BE2C (cell line): Measurements from ENCODE around the gene NEK8.

ENCODE experiments used
- DNase-seq: peaks from one replicate; pipeline ENCODE4 v3.0.0-alpha.2; 2020
- H3K27me3 ChIP-seq: fragments of 250-450 bp; sonication (Bioruptor Pico); 2 replicates; pipeline ENCODE4 v1.5.1; 2020; ENCODE audit warnings: mild to moderate bottlenecking
- H3K36me3 ChIP-seq: fragments of 250-450 bp; sonication (Bioruptor Pico); 2 replicates; pipeline ENCODE4 v1.5.1; 2020; ENCODE audit warnings: mild to moderate bottlenecking
- H3K4me1 ChIP-seq: fragments of 250-450 bp; sonication (Bioruptor Pico); 2 replicates; pipeline ENCODE4 v1.5.1; 2020
- H3K4me3 ChIP-seq: 2 replicates; pipeline ENCODE4 v1.5.1; 2011; ENCODE audit warnings: low read depth, low read length
- H3K9me3 ChIP-seq: fragments of 250-450 bp; sonication (Bioruptor Pico); 2 replicates; pipeline ENCODE4 v1.5.1; 2020
- TF ChIP-seq, protein P1 (sequence below): IDR thresholded peaks from 2 replicates; pipeline ENCODE4 v1.5.1; 2012; ENCODE audit warnings: mild to moderate bottlenecking, low read depth, low read length

NEK8 gene

DNA sequence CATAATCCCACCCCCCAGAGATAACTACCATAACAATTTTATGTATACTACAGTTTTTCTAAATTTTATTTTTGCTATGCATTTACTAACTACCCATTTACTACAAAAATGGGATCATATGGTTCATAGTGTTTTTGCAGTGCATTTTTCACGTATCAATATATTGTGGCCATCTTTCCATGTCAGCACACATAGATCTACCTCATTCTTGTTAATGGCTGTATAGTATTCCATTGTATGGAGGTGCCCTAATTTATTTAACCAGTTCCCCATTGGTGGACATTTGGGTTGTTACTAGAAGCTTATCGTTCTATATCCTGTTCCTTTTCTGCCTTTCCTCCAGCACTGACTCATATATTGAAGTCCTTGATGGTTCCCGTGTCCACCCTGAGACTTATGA lies 39.6 kb upstream of the NEK8 start:
- H3K36me3 ChIP-seq = peaks cover 52% of the 10 kb centered on the region
- peaks cover 8% of the 10 kb centered on the region for H3K4me1 ChIP-seq
- DNase-seq = no peak
- TF ChIP-seq, protein P1, sequence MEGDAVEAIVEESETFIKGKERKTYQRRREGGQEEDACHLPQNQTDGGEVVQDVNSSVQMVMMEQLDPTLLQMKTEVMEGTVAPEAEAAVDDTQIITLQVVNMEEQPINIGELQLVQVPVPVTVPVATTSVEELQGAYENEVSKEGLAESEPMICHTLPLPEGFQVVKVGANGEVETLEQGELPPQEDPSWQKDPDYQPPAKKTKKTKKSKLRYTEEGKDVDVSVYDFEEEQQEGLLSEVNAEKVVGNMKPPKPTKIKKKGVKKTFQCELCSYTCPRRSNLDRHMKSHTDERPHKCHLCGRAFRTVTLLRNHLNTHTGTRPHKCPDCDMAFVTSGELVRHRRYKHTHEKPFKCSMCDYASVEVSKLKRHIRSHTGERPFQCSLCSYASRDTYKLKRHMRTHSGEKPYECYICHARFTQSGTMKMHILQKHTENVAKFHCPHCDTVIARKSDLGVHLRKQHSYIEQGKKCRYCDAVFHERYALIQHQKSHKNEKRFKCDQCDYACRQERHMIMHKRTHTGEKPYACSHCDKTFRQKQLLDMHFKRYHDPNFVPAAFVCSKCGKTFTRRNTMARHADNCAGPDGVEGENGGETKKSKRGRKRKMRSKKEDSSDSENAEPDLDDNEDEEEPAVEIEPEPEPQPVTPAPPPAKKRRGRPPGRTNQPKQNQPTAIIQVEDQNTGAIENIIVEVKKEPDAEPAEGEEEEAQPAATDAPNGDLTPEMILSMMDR = no peak
- H3K9me3 ChIP-seq = no peaks in the 10 kb centered on the region
- no peak overlapping the region for H3K4me3 ChIP-seq
- no peaks in the 10 kb centered on the region for H3K27me3 ChIP-seq

DNA sequence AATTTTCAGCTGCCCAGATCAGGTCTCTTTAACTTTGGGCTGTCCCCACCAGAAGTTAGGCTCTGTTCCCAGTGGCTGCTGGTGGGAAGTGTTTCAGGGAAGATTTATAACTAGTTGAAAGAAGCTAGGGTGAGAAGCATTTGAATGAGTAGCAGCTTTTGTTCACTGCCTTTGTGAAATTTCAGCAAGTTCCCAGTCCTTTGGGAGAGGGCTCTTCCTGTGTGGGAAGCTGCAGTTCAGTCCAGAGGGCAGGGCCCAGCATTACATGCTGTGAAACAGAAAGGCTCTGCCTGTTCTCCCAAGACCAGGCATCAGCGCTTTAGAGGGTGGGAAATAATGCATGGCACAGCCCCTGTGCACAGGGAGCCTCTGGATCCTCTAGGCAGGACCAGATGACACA lies 34.7 kb upstream of the NEK8 start:
- no peak overlapping the region for H3K4me3 ChIP-seq
- DNase-seq = no peak
- H3K36me3 ChIP-seq = peaks cover 46% of the 10 kb centered on the region
- TF ChIP-seq, protein P1 = no peak
- no peaks in the 10 kb centered on the region for H3K4me1 ChIP-seq
- no peaks in the 10 kb centered on the region for H3K27me3 ChIP-seq
- H3K9me3 ChIP-seq = no peaks in the 10 kb centered on the region

DNA sequence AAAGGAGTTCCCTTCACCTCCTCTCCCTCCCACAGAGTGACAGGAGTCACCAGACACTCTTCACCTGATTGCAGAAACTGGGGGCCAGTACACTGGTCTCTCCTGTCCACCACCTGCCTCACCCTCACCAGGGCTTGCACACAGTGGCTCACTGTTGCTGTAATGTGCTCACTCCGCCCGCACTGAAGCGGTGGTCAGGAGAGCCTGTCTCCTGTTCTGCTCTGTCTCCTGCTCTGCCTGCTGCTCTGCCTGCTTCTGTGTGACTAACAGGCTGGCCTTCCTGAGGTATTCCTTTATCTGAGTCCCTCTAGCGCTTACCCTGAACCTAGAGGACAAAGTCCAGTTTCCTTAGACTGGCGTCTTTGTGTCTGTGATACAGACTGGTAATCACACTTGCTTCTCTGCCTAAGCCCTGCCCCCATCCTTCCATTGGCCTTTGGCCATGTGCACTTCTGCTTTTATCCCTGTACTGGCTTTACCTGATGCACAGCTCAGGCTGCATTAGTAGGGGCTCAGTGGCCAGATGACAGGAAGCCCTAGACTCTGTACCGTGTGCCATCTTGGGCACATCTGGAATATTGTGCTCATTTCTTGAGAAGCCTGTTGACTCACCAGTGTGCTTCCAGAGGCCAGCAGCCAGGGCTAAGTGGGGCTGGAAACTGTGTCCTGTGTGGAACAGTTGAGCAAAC lies 30.2 kb upstream of the NEK8 start:
- TF ChIP-seq, protein P1 = no peak
- Histone ChIP-seq H3K27me3 (no peaks in the 10 kb centered on the region), H3K4me1 (no peaks in the 10 kb centered on the region), H3K9me3 (no peaks in the 10 kb centered on the region), H3K4me3 (no peak overlapping the region), H3K36me3 (peaks cover 49% of the 10 kb centered on the region)
- no peak for DNase-seq

DNA sequence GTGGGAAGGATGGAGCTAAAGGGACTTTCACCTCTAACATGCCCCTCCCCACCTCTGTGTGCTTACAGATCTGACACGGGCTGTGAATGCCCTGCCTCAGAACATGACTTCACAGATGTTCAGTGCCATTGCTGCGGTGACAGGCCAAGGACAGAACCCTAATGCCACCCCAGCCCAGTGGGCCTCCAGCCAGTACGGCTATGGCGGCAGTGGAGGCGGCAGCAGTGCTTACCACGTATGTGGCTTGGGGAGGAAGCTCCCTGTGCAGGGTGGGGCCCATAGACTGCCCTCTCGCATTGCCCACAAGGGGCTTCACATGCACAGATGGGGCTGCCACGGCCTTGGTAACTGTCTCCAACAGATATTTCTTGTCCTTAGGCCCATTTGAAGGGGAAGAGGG lies 28.3 kb upstream of the NEK8 start:
- H3K9me3 ChIP-seq = no peaks in the 10 kb centered on the region

DNA sequence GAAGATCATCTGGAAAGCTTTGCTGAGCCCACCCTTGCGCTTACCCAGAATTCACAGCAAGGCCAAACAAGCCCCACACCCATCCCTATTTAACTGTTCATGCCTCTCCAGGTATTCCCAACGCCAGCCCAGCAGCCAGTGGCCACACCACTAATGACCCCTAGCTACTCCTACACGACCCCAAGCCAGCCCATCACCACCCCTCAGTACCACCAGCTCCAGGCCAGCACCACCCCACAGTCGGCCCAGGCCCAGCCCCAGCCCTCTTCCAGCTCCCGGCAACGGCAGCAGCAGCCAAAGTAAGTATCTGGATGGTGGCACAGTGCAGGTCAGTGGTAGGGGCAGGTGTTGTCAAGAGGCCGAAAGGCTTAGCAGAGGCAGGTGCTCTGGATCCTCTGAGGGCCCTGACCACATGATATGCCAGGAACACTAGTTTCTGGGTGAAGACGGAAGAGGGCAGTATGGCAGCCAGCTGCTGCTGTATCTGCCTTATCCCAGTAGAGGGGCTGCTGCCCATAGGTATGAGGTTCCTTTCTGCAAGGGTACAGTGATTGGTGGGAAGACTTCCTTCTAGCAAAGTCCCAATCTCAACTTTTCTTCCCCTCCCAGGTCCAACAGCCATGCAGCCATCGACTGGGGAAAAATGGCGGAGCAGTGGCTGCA lies 27.6 kb upstream of the NEK8 start:
- TF ChIP-seq, protein P1 = no peak
- H3K4me3 ChIP-seq = no peak overlapping the region
- DNase-seq = no peak
- H3K27me3 ChIP-seq = no peaks in the 10 kb centered on the region
- no peaks in the 10 kb centered on the region for H3K4me1 ChIP-seq
- H3K9me3 ChIP-seq = no peaks in the 10 kb centered on the region
- H3K36me3 ChIP-seq = peaks cover 38% of the 10 kb centered on the region

More for the DNA sequence above, 28.3 kb upstream of the NEK8 start:
- TF ChIP-seq, protein P1 = no peak
- no peaks in the 10 kb centered on the region for H3K27me3 ChIP-seq
- no peaks in the 10 kb centered on the region for H3K4me1 ChIP-seq
- H3K4me3 ChIP-seq = no peak overlapping the region
- peaks cover 41% of the 10 kb centered on the region for H3K36me3 ChIP-seq
- DNase-seq = no peak
